Left kidney (tissue), 2 donors: ENCODE data around the gene INS. TPM values are rescaled to one million over a fixed set of nuclear protein-coding genes. Genes with fewer than 3 reads are reported as not detected.
"Not testable (repeated sequence)": the region's sequence is repeated elsewhere in the genome, so short reads cannot be mapped to it uniquely, and the experiment has no call there.

ENCODE experiments used
- DNase-seq: peaks from one replicate; pipeline ENCODE4 v3.0.0-alpha.2; 2013
- polyA plus RNA-seq: library from polyadenylated mRNA; unstranded; fragments of 120-200 nt; gene quantifications from one replicate; pipeline ENCODE4 v1.2.1, GENCODE V29; 2013; ENCODE audit not compliant: insufficient read length

Gene INS
- polyA plus RNA-seq, 1 donor, result not detected

DNA sequence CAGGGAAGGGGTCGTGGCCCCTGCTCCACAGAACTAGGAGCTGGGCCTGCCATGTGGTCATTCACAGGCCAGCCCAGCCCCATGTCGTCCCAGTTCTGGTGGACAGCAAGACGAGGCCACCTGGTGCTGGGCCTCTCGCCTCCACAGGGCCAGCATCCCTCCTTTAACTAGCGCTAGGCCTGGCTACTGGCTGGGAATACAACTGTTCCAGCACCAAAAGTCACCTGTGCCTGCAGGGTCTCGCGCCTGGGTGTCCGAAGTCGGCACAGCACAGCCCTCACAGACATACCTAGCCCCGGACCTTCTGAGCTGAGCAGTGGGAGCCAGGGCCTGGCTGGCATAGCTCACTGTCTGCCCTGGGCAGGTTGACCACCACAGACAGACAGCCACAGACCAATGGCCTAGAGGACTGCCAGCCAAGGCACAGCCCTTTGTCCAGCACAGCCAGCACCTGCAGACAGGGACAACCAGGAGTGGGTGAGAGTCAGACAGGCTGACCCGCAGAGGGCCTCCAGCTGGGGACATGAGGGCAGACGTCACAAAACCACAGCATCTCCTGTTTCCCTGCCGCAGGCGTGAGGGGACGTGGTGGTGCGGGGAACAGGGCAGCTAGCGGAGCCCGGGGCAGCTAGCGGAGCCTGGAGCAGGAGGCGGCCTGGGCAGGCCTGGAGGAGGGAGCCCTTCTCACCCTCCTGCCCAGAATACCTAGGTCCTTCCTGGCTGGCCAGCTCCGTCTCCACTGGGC lies 37.8 kb upstream of the INS start:
- DNase-seq, result no peak

DNA sequence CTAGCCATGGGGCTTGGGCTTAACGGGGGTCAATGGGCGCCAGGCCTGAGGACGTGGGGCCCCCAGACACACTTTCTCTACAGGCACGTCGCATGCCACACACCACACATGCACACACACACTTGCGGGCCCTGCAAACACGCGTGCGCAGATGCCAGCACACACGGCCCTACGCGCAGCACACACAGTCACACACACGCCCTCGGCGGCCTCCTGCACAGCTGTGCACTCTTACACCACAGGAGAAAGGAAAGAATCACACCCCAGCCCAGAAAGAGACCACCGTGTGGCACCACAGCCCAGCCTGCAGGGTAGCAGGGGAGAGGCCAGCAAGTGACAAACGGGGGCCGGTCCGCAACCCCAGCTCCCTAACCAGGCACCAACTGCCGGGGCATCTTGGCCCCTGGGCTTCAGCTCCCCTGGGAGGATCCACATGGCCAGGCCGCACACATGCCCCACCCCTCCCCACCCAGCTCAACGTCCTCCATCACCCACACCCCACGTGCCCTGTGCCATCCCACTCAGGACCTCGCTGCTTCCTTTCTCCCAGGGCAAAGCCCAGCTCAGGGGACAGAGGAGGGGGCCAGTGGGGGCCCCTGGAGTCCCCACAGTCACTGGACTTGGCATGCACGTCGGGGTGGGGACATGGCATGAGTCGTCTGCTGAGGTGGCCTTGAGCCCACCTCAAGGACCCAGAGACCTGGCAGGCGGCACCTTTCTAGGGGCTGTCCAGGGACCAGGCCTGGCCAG lies 36.9 kb upstream of the INS start:
- DNase-seq, result no peak

- peak; percentile 68 for DNase-seq
Measured at GRCh38 chr11:2196970-2197770, 36.2 kb upstream of the INS start.

GRCh38 chr11:2195756-2196088 lies 34.7 kb upstream of the INS start:
- DNase-seq, result no peak

DNA sequence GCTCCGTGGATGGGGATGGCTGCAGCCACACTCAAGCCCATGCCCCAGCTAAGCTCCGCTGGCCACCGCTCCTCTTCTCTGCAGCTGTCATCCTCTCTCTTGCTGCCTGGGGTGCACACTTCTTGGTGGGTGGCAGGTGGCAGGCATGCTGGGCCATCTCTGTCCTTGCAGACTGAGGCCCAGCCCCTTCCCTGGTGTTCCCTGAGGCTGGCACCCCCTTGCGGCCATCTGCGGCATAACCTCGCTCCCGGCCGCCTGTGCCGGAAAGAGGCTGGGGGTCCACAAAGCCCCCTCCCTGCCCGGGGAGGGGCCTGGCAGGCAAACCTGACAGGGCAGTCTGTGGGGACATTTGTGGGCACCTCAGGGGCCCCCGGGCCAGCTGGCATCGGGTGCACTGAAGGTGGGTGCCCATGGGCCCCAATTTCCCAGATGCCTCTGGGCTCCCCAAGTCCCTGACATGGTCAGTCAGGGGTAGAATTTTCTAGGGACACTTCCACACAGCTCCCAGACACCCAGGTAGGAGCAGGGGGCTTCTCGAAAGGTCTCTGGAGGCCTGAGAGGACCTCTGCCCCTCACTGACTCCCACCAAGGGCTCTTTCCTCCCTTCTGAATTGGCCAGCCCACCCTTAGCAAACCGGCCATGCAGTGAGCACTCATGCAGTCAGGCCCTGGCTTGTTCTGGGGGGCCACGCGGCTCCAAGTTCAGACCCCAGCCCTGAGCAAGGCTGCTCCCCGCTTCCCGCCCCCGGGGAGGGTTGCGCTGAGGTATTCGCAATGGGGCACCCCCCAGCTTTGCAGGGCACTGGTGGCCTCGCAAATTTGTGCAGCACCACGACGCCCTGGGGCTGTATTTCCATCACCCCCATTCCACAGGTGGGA lies 34.1 kb upstream of the INS start:
- DNase-seq, result no peak

DNA sequence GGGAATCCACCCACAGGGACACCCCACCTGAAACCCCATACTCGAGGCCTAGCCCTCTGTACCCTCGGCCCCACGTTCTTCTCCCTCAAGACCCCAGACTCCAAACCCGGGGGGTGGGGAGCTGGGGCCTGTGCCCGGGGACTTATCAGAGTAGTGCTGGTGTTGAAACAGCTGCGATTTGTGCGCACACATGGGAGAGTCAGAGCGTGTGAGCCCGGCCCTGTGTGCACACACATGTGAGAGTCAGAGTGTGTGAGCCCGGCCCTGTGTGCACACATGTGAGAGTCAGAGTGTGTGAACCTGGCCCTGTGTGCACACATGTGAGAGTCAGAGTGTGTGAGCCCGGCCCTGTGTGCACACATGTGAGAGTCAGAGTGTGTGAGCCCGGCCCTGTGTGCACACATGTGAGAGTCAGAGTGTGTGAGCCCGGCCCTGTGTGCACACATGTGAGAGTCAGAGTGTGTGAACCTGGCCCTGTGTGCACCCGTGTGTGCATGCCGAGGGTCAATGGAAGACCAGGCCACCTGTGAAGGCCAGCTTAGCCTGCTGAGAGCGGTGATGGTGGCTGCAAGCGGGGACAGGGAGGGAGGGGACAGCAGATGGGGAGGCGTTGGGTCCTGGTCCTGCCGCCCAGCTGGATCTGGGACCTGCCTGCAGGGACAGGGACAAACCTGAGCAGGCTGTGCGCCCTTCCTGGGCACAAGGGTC lies 33.0 kb upstream of the INS start:
- DNase-seq, result not testable (repeated sequence)

GRCh38 chr11:2193099-2193887 lies 32.3 kb upstream of the INS start:
- no peak for DNase-seq

DNA sequence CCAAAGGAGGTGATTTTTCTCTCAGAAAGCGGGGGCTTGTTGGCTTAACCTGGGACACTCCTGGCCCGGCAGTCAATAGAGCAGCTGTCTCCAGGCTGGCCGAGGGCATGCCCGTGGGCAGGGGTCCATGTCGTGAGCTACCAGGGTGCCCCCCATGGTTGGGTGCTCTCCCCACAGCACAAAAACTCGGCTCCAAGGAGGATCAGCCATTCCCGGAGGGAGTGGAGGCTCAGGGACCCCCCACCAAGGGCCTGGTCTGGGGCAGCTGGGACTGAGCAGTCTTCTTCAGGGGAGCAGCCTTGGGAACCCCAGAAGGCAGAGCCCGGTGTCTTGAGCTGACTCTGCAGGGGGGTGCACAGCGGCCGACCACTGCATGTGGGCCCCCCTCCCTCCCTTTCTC lies 31.4 kb upstream of the INS start:
- DNase-seq, result no peak

DNA sequence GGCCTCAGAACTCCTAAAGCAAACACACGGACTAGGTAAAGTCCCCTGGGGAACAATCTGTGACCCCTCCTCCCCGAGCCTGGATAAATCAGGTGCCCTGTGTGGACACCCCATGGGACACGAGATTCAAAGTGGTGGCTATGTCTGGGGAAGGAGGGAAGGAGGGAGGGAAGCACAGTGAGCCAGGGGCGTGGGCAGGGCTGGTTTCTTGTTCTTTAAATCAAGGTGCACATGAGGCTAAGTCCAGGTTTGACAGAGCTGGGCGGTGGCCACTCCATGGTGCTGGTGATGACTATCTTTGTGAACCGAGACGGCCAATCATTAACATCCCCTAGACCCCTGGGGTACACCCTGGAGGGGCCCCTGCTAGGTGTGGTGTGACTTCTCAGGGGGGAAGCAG lies 30.9 kb upstream of the INS start:
- DNase-seq, result no peak

DNA sequence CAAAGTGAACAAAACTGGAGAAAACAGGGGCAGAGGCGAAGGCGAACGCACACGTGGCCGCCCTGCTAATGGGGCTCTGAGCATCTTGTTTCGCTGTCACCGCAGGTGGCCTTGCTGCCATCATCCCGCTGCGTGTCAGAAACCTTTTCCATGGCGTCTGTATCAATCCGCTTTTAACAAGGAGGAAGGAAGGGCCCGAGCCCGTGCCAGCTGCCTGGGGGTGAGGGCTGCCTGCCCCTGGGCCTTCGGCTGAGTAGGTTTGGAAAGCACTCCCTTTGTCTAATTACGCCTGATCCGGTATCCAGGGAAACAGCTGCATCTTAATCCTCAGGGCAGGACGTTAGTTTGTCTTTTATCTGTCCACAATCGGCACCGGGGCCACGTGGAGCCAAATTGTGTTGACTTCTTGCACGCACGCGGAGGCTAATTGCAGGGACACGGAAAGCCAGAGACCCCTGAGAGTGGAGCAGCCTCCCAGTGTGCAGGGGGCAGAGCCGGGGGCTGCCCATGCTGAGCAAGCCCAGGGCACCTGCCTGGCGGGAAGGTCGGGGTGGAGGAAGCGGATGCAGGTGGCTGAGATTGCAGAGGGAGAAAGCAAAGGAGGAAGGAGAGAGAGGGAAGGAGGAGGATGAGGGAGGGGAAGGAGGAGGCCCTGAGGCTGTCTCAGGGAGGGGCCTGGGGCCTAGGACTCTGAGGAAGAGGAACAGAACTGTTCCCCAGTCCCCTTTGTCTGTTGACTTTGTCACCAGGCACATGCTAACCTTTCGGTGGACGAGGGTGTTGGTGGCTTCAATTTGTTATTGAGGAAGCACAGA lies 29.9 kb upstream of the INS start:
- DNase-seq, result no peak

DNA sequence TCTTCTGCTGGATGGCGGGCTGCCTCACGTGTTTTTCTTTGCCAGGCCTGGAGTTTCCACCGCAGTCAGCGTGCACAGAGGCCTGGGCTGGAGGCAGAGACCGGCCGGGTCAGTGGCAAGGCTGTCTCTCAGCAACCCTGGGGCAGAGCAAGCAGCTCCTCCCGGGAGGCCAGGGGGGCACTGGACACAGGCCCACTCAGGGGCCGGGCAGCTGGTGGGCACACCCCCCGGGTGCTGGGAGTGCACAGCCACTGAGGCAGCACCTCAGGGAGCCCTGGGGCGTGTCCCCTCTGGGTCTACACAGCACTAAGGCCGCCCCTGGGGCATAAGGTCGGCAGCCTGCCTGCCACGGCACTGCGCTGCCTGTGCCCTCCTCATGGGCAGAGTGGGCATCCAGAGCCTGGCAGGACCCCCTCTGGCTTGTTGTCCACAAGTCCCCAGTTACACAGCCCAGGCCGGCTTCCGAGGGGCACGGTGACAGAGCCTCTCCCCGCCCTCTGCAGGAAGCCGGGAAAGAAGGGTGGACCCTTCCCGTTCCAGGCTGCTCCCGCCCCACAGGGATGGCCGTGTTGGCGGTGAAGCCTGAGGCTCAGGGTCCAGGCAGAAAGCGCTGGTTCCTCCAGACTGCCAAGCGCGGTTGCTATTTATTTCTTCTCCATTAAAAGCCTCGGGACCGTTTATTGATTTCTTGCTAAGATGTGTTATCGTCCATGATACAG lies 29.1 kb upstream of the INS start:
- no peak for DNase-seq

- DNase-seq, result no peak
Measured at GRCh38 chr11:2188745-2189144, 27.7 kb upstream of the INS start.

DNA sequence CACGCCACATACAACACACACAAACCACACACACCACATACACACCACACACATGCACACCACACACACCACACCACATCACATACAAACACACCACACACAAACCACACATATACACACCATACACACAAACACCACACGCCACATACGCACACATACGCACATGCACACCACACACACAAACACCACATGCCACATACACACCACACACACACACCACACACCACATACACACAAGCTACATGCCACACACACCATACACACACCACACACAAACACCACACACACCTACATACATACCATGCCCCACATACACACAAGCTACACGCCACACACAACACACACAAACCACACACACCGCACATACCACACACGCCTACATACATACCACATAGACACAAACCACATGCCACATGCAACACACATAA lies 26.3 kb upstream of the INS start:
- DNase-seq, result no peak

DNA sequence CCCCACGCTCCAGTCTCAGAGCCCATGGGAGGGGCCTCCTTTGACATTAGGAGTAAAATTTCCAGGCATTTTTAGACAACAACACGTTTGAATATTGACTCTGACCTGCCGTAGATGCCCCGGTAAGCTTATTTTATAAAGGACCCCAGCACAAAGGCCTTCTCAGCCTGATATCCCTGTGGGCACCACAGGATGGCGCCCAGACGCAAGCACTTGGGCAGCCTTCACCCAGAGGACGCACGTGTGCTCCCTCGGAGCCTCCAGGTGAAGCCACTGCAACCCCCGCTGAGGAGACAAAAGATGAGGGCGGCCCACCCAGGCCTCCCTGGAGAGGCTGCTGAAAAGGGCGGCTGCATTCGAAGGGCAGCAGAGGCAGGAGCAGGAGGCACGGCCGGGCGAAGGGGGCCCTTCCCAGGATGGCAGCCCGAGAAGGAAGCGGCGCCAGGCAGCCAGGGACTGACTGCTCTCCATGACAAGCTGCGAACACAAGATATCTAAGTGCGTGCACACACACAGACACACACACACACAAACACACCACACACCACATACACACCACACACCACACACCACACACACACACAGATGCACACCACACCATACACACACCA lies 25.8 kb upstream of the INS start:
- DNase-seq, result peak; percentile 39

DNA sequence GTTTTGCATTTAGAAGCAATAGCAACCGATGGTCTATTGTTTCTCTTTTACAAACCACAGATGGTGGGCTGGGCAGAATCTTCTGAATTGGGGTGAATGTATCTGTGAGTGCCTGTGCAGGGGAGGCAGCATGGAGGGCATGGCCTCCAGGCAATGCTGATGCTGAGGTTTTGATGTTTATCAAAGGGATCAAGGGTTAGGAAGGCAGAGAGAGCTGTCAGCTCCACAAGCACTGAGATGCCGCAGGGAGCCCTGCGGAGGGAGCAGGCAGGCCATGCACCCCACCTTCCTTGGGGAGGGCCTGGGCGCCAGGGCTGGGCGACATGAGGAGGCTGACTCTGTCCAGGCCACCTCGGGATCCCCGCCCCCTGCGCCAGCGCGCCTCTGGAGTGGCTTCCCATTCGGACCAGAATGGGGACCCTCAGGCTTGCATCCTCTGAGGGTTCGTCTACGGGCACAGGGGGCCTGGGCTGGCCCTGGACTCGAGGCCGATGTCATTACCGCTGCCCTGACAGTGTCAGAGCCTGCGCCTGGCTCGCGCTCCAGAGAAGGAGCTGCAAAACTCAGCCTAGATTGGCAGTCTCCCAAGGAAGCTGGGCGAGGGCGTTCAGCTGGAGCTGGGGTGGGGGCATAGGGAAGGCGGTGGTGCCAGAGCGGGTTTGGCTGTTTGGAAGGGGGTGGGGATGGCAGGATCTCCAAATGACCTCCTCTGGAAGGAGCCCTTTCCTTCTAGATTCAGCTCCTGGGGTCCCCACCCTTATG lies 24.5 kb upstream of the INS start:
- DNase-seq, result no peak

DNA sequence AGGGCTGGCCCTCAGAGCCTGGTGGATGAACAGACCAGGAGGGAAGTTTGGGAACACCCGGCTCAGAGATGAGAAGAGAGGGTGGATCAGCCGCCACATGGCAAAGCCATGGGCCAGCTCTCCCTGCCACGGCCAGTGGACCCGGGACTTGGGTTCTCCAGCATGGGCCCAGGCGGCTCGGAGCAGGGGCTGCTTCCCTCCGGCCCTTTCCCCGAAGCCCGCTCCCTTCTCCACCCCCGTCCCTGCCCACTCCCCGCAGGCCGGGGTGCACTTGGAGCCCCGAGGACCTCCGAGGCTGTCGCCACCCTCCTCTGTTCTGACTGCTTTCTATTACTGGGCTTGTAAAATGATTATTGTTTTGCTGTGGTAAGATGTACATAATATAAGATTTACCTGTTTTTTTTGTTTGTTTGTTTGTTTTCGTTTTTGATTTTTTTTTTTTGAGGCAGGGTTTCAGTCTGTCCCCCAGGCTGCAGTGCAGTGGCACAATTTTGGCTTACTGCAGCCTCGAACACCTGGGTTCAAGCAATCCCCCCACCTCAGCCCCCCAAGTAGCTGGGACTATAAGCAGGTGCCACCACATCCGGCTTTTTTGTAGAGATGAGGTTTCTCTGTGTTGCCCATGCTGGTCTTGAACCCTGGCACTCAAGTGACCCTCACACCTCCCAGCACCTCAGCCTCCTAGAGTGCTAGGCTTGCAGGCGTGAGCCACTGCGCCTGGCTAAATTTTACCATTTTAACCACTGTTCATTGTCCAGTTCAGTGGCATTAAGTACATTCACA lies 21.9 kb upstream of the INS start:
- DNase-seq, result no peak

GRCh38 chr11:2182075-2182474 lies 21.1 kb upstream of the INS start:
- no peak for DNase-seq
